ENCODE data around the gene CLCNKA.

DNA sequence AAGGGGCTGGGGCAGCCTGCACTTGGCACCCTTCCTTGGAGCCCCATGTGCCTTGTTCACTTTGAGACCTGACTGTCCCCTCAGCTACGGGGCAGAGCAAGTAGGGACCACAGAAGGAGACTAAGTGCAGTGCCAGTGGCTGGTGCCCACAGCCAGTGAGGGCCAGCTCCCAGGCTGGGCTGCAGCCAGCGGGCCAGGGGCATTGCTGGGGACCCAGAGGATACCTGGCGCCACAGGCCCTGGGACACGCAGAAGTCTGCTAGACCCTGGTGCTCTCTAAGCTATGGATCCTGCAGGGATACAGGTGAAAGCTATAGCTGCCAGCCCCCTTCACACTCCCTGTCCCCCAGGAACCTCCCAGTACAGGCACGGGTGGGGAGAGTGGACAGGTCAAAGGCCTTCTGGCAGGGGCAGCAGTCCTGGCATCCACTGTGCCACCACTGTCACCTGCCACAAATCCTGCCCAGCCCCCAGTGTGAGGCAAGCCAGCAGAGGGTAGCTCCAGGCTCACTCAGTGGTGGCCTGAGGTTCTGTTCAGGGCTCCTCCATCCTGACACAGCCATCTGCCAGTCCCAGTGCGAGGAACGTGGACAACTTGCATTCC is 1.3 kb downstream of the CLCNKA start:
- TF ChIP-seq POLR2A (IDR thresholded peaks at IDR 0.05) (no peak), EP300 (IDR thresholded peaks at IDR 0.05) (no peak)
- TF ChIP-seq, protein P1, sequence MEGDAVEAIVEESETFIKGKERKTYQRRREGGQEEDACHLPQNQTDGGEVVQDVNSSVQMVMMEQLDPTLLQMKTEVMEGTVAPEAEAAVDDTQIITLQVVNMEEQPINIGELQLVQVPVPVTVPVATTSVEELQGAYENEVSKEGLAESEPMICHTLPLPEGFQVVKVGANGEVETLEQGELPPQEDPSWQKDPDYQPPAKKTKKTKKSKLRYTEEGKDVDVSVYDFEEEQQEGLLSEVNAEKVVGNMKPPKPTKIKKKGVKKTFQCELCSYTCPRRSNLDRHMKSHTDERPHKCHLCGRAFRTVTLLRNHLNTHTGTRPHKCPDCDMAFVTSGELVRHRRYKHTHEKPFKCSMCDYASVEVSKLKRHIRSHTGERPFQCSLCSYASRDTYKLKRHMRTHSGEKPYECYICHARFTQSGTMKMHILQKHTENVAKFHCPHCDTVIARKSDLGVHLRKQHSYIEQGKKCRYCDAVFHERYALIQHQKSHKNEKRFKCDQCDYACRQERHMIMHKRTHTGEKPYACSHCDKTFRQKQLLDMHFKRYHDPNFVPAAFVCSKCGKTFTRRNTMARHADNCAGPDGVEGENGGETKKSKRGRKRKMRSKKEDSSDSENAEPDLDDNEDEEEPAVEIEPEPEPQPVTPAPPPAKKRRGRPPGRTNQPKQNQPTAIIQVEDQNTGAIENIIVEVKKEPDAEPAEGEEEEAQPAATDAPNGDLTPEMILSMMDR (IDR thresholded peaks at IDR 0.05) = no peak

All from ovary (tissue), 3 donors.